ENCODE measurements around the gene MBNL1.
A peak's percentile ranks its signal among the peaks of the same experiment; 100 is the strongest.

The MBNL1 gene

GRCh38 chr3:152257563-152258035, 11.1 kb upstream of the MBNL1 start:
- Mint-ChIP-seq H3K27me3 (no peaks in the 10 kb centered on the region), H3K4me3 (peak overlapping the region; percentile 73 to 77), H3K9me3 (peaks cover 0 to 6% of the 10 kb centered on the region in 2 donors), H3K36me3 (ENCODE audit: insufficient read depth) (peaks cover 27% of the 10 kb centered on the region), H3K4me1 (ENCODE audit: low read depth in 2 of 2) (peaks cover 55 to 84% of the 10 kb centered on the region in 2 donors), H3K27ac (peak overlapping the region; percentile 72 to 81)
- DNase-seq (no peak), ATAC-seq (replicated peaks) (peak; percentile 61)

GRCh38 chr3:152258448-152259393, 10.0 kb upstream of the MBNL1 start:
- peak in 2 of 3 experiments; percentile 55 to 56 for DNase-seq
- no peaks in the 10 kb centered on the region for H3K27me3 Mint-ChIP-seq
- H3K4me1 Mint-ChIP-seq (ENCODE audit: low read depth in 2 of 2), result peaks cover 46 to 79% of the 10 kb centered on the region in 2 donors
- H3K36me3 Mint-ChIP-seq (ENCODE audit: insufficient read depth), result peaks cover 27% of the 10 kb centered on the region
- H3K9me3 Mint-ChIP-seq, result peaks cover 0 to 6% of the 10 kb centered on the region in 2 donors
- peak overlapping the region; percentile 54 to 64 for H3K4me3 Mint-ChIP-seq
- H3K27ac Mint-ChIP-seq, result peak overlapping the region; percentile 72 to 81
- peak; percentile 78 for ATAC-seq (replicated peaks)

- peaks cover 32% of the 10 kb centered on the region for H3K36me3 Mint-ChIP-seq (ENCODE audit: insufficient read depth)
- DNase-seq, result no peak
- no peak for ATAC-seq (replicated peaks)
- H3K9me3 Mint-ChIP-seq, result peaks cover 0 to 6% of the 10 kb centered on the region in 2 donors
- H3K27ac Mint-ChIP-seq, result peak overlapping the region; percentile 72 to 81
- H3K4me3 Mint-ChIP-seq, result peak overlapping the region; percentile 35 to 54
- no peaks in the 10 kb centered on the region for H3K27me3 Mint-ChIP-seq
- H3K4me1 Mint-ChIP-seq (ENCODE audit: low read depth in 2 of 2), result peaks cover 45 to 79% of the 10 kb centered on the region in 2 donors
These were observed 9.3 kb upstream of the MBNL1 start for GRCh38 chr3:152259468-152259867.

- no peaks in the 10 kb centered on the region for H3K27me3 Mint-ChIP-seq
- DNase-seq (no peak), ATAC-seq (replicated peaks) (no peak)
- H3K4me3 Mint-ChIP-seq, result peak overlapping the region in 1 of 2 donors; percentile 54
- H3K4me1 Mint-ChIP-seq (ENCODE audit: low read depth in 2 of 2), result peaks cover 45 to 81% of the 10 kb centered on the region in 2 donors
- peaks cover 32% of the 10 kb centered on the region for H3K36me3 Mint-ChIP-seq (ENCODE audit: insufficient read depth)
- peaks cover 0 to 6% of the 10 kb centered on the region in 2 donors for H3K9me3 Mint-ChIP-seq
- H3K27ac Mint-ChIP-seq, result peak overlapping the region; percentile 72 to 81
These were observed 8.7 kb upstream of the MBNL1 start for GRCh38 chr3:152260026-152260425.

GRCh38 chr3:152260529-152260928, 8.2 kb upstream of the MBNL1 start:
- no peaks in the 10 kb centered on the region for H3K27me3 Mint-ChIP-seq
- ATAC-seq (replicated peaks) (no peak), DNase-seq (no peak)
- peak overlapping the region in 1 of 2 donors; percentile 15 for H3K4me3 Mint-ChIP-seq
- peaks cover 0 to 4% of the 10 kb centered on the region in 2 donors for H3K9me3 Mint-ChIP-seq
- H3K27ac Mint-ChIP-seq, result peak overlapping the region in 1 of 2 donors; percentile 72
- H3K4me1 Mint-ChIP-seq (ENCODE audit: low read depth in 2 of 2), result peaks cover 42 to 77% of the 10 kb centered on the region in 2 donors
- H3K36me3 Mint-ChIP-seq (ENCODE audit: insufficient read depth), result peaks cover 30% of the 10 kb centered on the region

- Mint-ChIP-seq H3K9me3 (no peaks in the 10 kb centered on the region), H3K27me3 (no peaks in the 10 kb centered on the region), H3K4me3 (no peak overlapping the region), H3K4me1 (ENCODE audit: low read depth in 2 of 2) (peaks cover 39 to 73% of the 10 kb centered on the region in 2 donors), H3K36me3 (ENCODE audit: insufficient read depth) (peaks cover 26% of the 10 kb centered on the region), H3K27ac (peak overlapping the region in 1 of 2 donors; percentile 72)
- ATAC-seq (replicated peaks), result no peak
- DNase-seq, result no peak
These were observed 7.4 kb upstream of the MBNL1 start for GRCh38 chr3:152261329-152261728.

GRCh38 chr3:152263711-152264110, 5.0 kb upstream of the MBNL1 start:
- Mint-ChIP-seq H3K36me3 (ENCODE audit: insufficient read depth) (peaks cover 19% of the 10 kb centered on the region), H3K27ac (peak overlapping the region in 1 of 2 donors; percentile 47), H3K9me3 (no peaks in the 10 kb centered on the region), H3K27me3 (no peaks in the 10 kb centered on the region), H3K4me1 (ENCODE audit: low read depth in 2 of 2) (peaks cover 39 to 74% of the 10 kb centered on the region in 2 donors), H3K4me3 (peak overlapping the region in 1 of 2 donors; percentile 11)
- DNase-seq, result no peak
- ATAC-seq (replicated peaks), result no peak

- Mint-ChIP-seq H3K27ac (peak overlapping the region in 1 of 2 donors; percentile 47), H3K27me3 (no peaks in the 10 kb centered on the region), H3K9me3 (no peaks in the 10 kb centered on the region), H3K4me1 (ENCODE audit: low read depth in 2 of 2) (peaks cover 39 to 69% of the 10 kb centered on the region in 2 donors), H3K4me3 (peak overlapping the region in 1 of 2 donors; percentile 11), H3K36me3 (ENCODE audit: insufficient read depth) (peaks cover 25% of the 10 kb centered on the region)
- no peak for ATAC-seq (replicated peaks)
- DNase-seq, result no peak
These were observed 4.4 kb upstream of the MBNL1 start for GRCh38 chr3:152264378-152264777.

- H3K27me3 Mint-ChIP-seq, result no peaks in the 10 kb centered on the region
- H3K4me3 Mint-ChIP-seq, result peak overlapping the region; percentile 83 to 95
- H3K36me3 Mint-ChIP-seq (ENCODE audit: insufficient read depth), result peaks cover 40% of the 10 kb centered on the region
- H3K27ac Mint-ChIP-seq, result peak overlapping the region; percentile 97 to 99
- H3K9me3 Mint-ChIP-seq, result no peaks in the 10 kb centered on the region
- H3K4me1 Mint-ChIP-seq (ENCODE audit: low read depth in 2 of 2), result peaks cover 33 to 54% of the 10 kb centered on the region in 2 donors
- DNase-seq (no peak), ATAC-seq (replicated peaks) (no peak)
These were observed 2.3 kb upstream of the MBNL1 start for GRCh38 chr3:152266221-152266995.

GRCh38 chr3:152267831-152268554, 736 bp upstream of the MBNL1 start:
- DNase-seq (no peak), ATAC-seq (replicated peaks) (no peak)
- Mint-ChIP-seq H3K4me3 (peak overlapping the region; percentile 83 to 95), H3K27me3 (no peaks in the 10 kb centered on the region), H3K36me3 (ENCODE audit: insufficient read depth) (peaks cover 56% of the 10 kb centered on the region), H3K9me3 (no peaks in the 10 kb centered on the region), H3K4me1 (ENCODE audit: low read depth in 2 of 2) (peaks cover 37 to 62% of the 10 kb centered on the region in 2 donors), H3K27ac (peak overlapping the region; percentile 97 to 99)

GRCh38 chr3:152269056-152269830, 514 bp downstream of the MBNL1 start:
- Mint-ChIP-seq H3K27me3 (no peaks in the 10 kb centered on the region), H3K4me1 (ENCODE audit: low read depth in 2 of 2) (peaks cover 35 to 60% of the 10 kb centered on the region in 2 donors), H3K27ac (peak overlapping the region; percentile 97 to 99), H3K36me3 (ENCODE audit: insufficient read depth) (peaks cover 54% of the 10 kb centered on the region), H3K4me3 (peak overlapping the region; percentile 83 to 95), H3K9me3 (no peaks in the 10 kb centered on the region)
- ATAC-seq (replicated peaks) (peak; percentile 67), DNase-seq (peak; percentile 56 to 65 (median 59))
